Hematopoietic multipotent progenitor cell treated with erythropoietin and hydrocortisone succinate and interleukin-3 and kit ligand, for 15 days (in vitro differentiated cells): Measurements from ENCODE around the gene ADD3.

Source experiments
- DNase-seq: peaks from one replicate; pipeline ENCODE4 v3.0.0-alpha.2; 2015; ENCODE audit warnings: low spot score

Gene ADD3

GRCh38 chr10:110006358-110007160 is 1.2 kb upstream of the ADD3 start:
- no peak for DNase-seq

- no peak for DNase-seq
These were observed 553 bp upstream of the ADD3 start for GRCh38 chr10:110007161-110007700.

GRCh38 chr10:110008518-110009339 is 945 bp downstream of the ADD3 start:
- DNase-seq, result peak; percentile 55

- DNase-seq, result peak; percentile 33
These were observed 2.1 kb downstream of the ADD3 start for GRCh38 chr10:110009736-110010475.

- no peak for DNase-seq
These were observed 2.9 kb downstream of the ADD3 start for GRCh38 chr10:110010486-110011378.

GRCh38 chr10:110011681-110012080 is 3.9 kb downstream of the ADD3 start:
- peak; percentile 29 for DNase-seq

GRCh38 chr10:110013630-110014293 is 6.0 kb downstream of the ADD3 start:
- DNase-seq, result no peak

- DNase-seq, result peak; percentile 29
These were observed 8.3 kb downstream of the ADD3 start for GRCh38 chr10:110016039-110016438.

- DNase-seq, result no peak
These were observed 9.3 kb downstream of the ADD3 start for GRCh38 chr10:110017052-110017451.

GRCh38 chr10:110017907-110018306 is 10.1 kb downstream of the ADD3 start:
- DNase-seq, result no peak

- DNase-seq, result no peak
These were observed 12.5 kb downstream of the ADD3 start for GRCh38 chr10:110020265-110020664.

- DNase-seq, result no peak
These were observed 15.1 kb downstream of the ADD3 start for GRCh38 chr10:110022716-110023504.

- no peak for DNase-seq
These were observed 16.1 kb downstream of the ADD3 start for GRCh38 chr10:110023785-110024465.

GRCh38 chr10:110029450-110029849 is 21.7 kb downstream of the ADD3 start:
- no peak for DNase-seq

GRCh38 chr10:110032801-110033700 is 25.3 kb downstream of the ADD3 start:
- DNase-seq, result no peak

GRCh38 chr10:110033701-110034235 is 26.0 kb downstream of the ADD3 start:
- no peak for DNase-seq

- no peak for DNase-seq
These were observed 26.8 kb downstream of the ADD3 start for GRCh38 chr10:110034596-110034995.
